Measurements from ENCODE around the gene PTPN9. TPM values are rescaled to one million over a fixed set of nuclear protein-coding genes. Genes with fewer than 3 reads are reported as not detected.
"Not testable (repeated sequence)": the region's sequence is repeated elsewhere in the genome, so short reads cannot be mapped to it uniquely, and the experiment has no call there.

PTPN9 gene
- total RNA-seq, 1 donor from 2014 or later = 9.2 TPM

- DNase-seq (ENCODE audit: low spot score) = peak; percentile 84
- ATAC-seq = peak; percentile 92
Measured at GRCh38 chr15:75532413-75533250, 46.5 kb downstream of the PTPN9 start.

- DNase-seq (ENCODE audit: low spot score) (peak; percentile 60), ATAC-seq (peak; percentile 47)
Measured at GRCh38 chr15:75531041-75531450, 48.1 kb downstream of the PTPN9 start.

- DNase-seq (ENCODE audit: low spot score) (no peak), ATAC-seq (no peak)
Measured at GRCh38 chr15:75530169-75530568, 48.9 kb downstream of the PTPN9 start.

GRCh38 chr15:75525756-75526155 is 53.4 kb downstream of the PTPN9 start:
- not testable (repeated sequence) for ATAC-seq; DNase-seq (ENCODE audit: low spot score)

- ATAC-seq (no peak), DNase-seq (ENCODE audit: low spot score) (no peak)
Measured at GRCh38 chr15:75523011-75523410, 56.1 kb downstream of the PTPN9 start.

GRCh38 chr15:75517233-75517632 is 61.9 kb downstream of the PTPN9 start:
- ATAC-seq = no peak

GRCh38 chr15:75508840-75509532 is 70.1 kb downstream of the PTPN9 start:
- no peak for DNase-seq (ENCODE audit: low spot score)
- peak; percentile 90 for ATAC-seq

More at GRCh38 chr15:75517233-75517632, 61.9 kb downstream of the PTPN9 start:
- DNase-seq (ENCODE audit: low spot score) = no peak

GRCh38 chr15:75502360-75502759 is 76.8 kb downstream of the PTPN9 start:
- ATAC-seq (no peak), DNase-seq (ENCODE audit: low spot score) (no peak)

GRCh38 chr15:75493732-75494131 is 85.4 kb downstream of the PTPN9 start:
- ATAC-seq = peak; percentile 87
- DNase-seq (ENCODE audit: low spot score) = no peak

- DNase-seq (ENCODE audit: low spot score) (no peak), ATAC-seq (no peak)
Measured at GRCh38 chr15:75483961-75484360, 95.2 kb downstream of the PTPN9 start.

GRCh38 chr15:75483556-75483955 is 95.6 kb downstream of the PTPN9 start:
- not testable (repeated sequence) for ATAC-seq; DNase-seq (ENCODE audit: low spot score)

- ATAC-seq (no peak), DNase-seq (ENCODE audit: low spot score) (no peak)
Measured at GRCh38 chr15:75483106-75483505, 96.0 kb downstream of the PTPN9 start.

- not testable (repeated sequence) for DNase-seq (ENCODE audit: low spot score); ATAC-seq
Measured at GRCh38 chr15:75480463-75480862, 98.7 kb downstream of the PTPN9 start.

GRCh38 chr15:75479670-75480069 is 99.4 kb downstream of the PTPN9 start:
- DNase-seq (ENCODE audit: low spot score) (no peak), ATAC-seq (no peak)

- not testable (repeated sequence) for ATAC-seq; DNase-seq (ENCODE audit: low spot score)
Measured at GRCh38 chr15:75477094-75477493, 102.0 kb downstream of the PTPN9 start.

- ATAC-seq (no peak), DNase-seq (ENCODE audit: low spot score) (no peak)
Measured at GRCh38 chr15:75468913-75469598, 110.1 kb downstream of the PTPN9 start.

- no peak for DNase-seq (ENCODE audit: low spot score)
- peak; percentile 45 for ATAC-seq
Measured at GRCh38 chr15:75460646-75461045, 118.5 kb downstream of the PTPN9 start.

- no peak for DNase-seq (ENCODE audit: low spot score)
- ATAC-seq = no peak
Measured at GRCh38 chr15:75459581-75459980, 119.5 kb downstream of the PTPN9 start.

- no peak for ATAC-seq
- no peak for DNase-seq (ENCODE audit: low spot score)
Measured at GRCh38 chr15:75456710-75457109, 122.4 kb downstream of the PTPN9 start.

- no peak for DNase-seq (ENCODE audit: low spot score)
- no peak for ATAC-seq
Measured at GRCh38 chr15:75455982-75456531, 123.1 kb downstream of the PTPN9 start.

- peak; percentile 35 for ATAC-seq
Measured at GRCh38 chr15:75455424-75455981, 123.6 kb downstream of the PTPN9 start.

More at GRCh38 chr15:75455424-75455981, 123.6 kb downstream of the PTPN9 start:
- DNase-seq (ENCODE audit: low spot score) = peak; percentile 90

Data from left lobe of liver (tissue), 2 donors.